GM18870 (cell line): ENCODE results near the gene FSTL4.

Source experiments
- ATAC-seq: cut with Tn5 transposase; IDR thresholded peaks from one replicate; pipeline ENCODE4 v1.9.1; 2021; ENCODE audit warnings: moderate library complexity; ENCODE audit not compliant: unreplicated experiment

FSTL4 gene

GRCh38 chr5:133391354-133392136 lies 220.8 kb downstream of the FSTL4 start:
- no peak for ATAC-seq

GRCh38 chr5:133390416-133391353 lies 221.7 kb downstream of the FSTL4 start:
- no peak for ATAC-seq

- no peak for ATAC-seq
Observed at GRCh38 chr5:133389066-133389590, 223.2 kb downstream of the FSTL4 start.

- no peak for ATAC-seq
Observed at GRCh38 chr5:133387621-133388020, 224.7 kb downstream of the FSTL4 start.

GRCh38 chr5:133387091-133387490 lies 225.2 kb downstream of the FSTL4 start:
- ATAC-seq, result no peak

- ATAC-seq, result no peak
Observed at GRCh38 chr5:133386662-133387061, 225.7 kb downstream of the FSTL4 start.

- ATAC-seq, result no peak
Observed at GRCh38 chr5:133385346-133385745, 227.0 kb downstream of the FSTL4 start.

GRCh38 chr5:133384903-133385302 lies 227.4 kb downstream of the FSTL4 start:
- no peak for ATAC-seq

- ATAC-seq, result no peak
Observed at GRCh38 chr5:133384120-133384855, 228.1 kb downstream of the FSTL4 start.

- ATAC-seq, result no peak
Observed at GRCh38 chr5:133383580-133383939, 228.8 kb downstream of the FSTL4 start.

GRCh38 chr5:133382661-133383579 lies 229.4 kb downstream of the FSTL4 start:
- ATAC-seq, result no peak

- no peak for ATAC-seq
Observed at GRCh38 chr5:133381571-133382365, 230.6 kb downstream of the FSTL4 start.

- no peak for ATAC-seq
Observed at GRCh38 chr5:133381041-133381440, 231.3 kb downstream of the FSTL4 start.

- no peak for ATAC-seq
Observed at GRCh38 chr5:133377736-133378135, 234.6 kb downstream of the FSTL4 start.

GRCh38 chr5:133376986-133377385 lies 235.4 kb downstream of the FSTL4 start:
- no peak for ATAC-seq

GRCh38 chr5:133373121-133373870 lies 239.0 kb downstream of the FSTL4 start:
- no peak for ATAC-seq

- no peak for ATAC-seq
Observed at GRCh38 chr5:133372293-133372937, 239.9 kb downstream of the FSTL4 start.
